GM06990 (cell line): ENCODE data around the gene TARS2.

Source experiments
- DNase-seq: peaks from one replicate; pipeline ENCODE4 v3.0.0-alpha.2; 2011; ENCODE audit not compliant: insufficient read length; ENCODE audit errors: extremely low read depth
- H3K27me3 ChIP-seq: replicated peaks from 2 replicates; pipeline ENCODE4 v1.6.0; 2011; ENCODE audit warnings: low read length; ENCODE audit not compliant: control insufficient read depth, insufficient read depth
- H3K36me3 ChIP-seq: 2 replicates; pipeline ENCODE4 v1.5.1; 2011; ENCODE audit warnings: low read length; ENCODE audit not compliant: control insufficient read depth, insufficient read depth
- H3K4me3 ChIP-seq: replicated peaks from 2 replicates; pipeline ENCODE4 v1.5.1; 2011; ENCODE audit warnings: low read depth, mild to moderate bottlenecking, control low read depth, low read length
- TF ChIP-seq, protein P1 (sequence below): IDR thresholded peaks from 2 replicates; pipeline ENCODE4 v1.5.1; 2011; ENCODE audit warnings: low read length, control low read depth, mild to moderate bottlenecking, inconsistent platforms; ENCODE audit not compliant: insufficient read depth, poor library complexity, severe bottlenecking

The TARS2 gene

DNA sequence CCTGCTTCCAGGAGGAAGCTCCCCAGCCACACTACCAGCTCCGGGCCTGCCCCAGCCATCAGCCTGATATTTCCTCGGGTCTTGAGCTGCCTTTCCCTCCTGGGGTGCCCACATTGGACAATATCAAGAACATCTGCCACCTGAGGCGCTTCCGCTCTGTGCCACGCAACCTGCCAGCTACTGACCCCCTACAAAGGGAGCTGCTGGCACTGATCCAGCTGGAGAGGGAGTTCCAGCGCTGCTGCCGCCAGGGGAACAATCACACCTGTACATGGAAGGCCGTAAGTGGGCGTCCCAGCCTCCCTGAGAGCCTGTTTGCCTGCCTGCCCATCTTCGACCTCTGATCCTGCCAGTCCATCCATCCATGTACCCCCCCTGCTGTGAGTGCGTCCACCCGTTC is 24.3 kb downstream of the TARS2 start:
- DNase-seq, result no peak
- TF ChIP-seq, protein P1, sequence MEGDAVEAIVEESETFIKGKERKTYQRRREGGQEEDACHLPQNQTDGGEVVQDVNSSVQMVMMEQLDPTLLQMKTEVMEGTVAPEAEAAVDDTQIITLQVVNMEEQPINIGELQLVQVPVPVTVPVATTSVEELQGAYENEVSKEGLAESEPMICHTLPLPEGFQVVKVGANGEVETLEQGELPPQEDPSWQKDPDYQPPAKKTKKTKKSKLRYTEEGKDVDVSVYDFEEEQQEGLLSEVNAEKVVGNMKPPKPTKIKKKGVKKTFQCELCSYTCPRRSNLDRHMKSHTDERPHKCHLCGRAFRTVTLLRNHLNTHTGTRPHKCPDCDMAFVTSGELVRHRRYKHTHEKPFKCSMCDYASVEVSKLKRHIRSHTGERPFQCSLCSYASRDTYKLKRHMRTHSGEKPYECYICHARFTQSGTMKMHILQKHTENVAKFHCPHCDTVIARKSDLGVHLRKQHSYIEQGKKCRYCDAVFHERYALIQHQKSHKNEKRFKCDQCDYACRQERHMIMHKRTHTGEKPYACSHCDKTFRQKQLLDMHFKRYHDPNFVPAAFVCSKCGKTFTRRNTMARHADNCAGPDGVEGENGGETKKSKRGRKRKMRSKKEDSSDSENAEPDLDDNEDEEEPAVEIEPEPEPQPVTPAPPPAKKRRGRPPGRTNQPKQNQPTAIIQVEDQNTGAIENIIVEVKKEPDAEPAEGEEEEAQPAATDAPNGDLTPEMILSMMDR, result no peak
- Histone ChIP-seq H3K27me3 (no peaks in the 10 kb centered on the region), H3K36me3 (peaks cover 1% of the 10 kb centered on the region), H3K4me3 (no peak overlapping the region)

DNA sequence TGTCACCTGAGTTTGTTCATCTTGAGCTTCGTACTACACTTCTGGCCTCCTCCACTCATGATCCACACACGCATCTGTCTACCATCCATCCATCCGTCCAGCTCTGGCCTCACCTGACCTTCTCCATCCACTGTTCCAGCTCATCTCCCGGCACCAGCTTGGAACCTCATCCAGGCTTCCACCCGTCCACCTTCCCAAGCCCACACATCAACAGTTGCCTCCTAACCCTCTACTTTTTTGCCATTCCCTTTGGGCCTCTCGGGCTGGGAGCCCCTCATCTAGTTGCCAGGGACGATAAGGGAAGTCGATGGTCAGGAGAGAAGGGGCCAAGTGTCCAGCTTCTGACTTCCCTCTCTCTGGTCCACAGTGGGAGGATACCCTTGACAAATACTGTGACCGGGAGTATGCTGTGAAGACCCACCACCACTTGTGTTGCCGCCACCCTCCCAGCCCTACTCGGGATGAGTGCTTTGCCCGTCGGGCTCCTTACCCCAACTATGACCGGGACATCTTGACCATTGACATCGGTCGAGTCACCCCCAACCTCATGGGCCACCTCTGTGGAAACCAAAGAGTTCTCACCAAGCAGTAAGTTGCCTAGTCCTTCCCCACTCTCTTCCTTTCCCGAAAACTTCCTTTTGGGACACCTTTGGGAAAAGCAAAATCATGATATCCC is 24.9 kb downstream of the TARS2 start:
- H3K27me3 ChIP-seq, result no peaks in the 10 kb centered on the region
- no peaks in the 10 kb centered on the region; the same call in none of the 2 replicates for H3K36me3 ChIP-seq
- TF ChIP-seq, protein P1, result no peak
- H3K4me3 ChIP-seq, result no peak overlapping the region
- DNase-seq, result no peak

DNA sequence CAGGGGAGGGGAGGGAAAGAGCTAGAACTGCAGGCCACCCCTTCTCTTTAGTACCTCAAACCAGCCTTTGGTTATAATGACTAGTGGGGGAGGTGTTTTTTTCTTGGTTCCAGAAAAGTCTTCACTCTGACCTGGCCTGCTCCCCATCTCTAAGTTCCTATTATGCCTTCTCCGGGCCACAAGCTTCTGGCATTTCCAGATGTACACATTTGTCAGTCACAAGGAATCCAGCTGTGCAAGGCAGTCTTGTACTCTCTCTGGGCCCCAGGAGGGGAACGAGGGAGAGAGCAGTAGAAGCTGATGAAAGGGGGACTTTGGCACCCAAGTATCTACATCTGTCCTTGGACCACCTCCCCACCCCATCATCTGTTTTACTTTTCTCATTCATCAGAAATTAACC is 25.6 kb downstream of the TARS2 start:
- H3K36me3 ChIP-seq, result no peaks in the 10 kb centered on the region; the same call in none of the 2 replicates
- DNase-seq, result no peak
- H3K27me3 ChIP-seq, result no peaks in the 10 kb centered on the region
- TF ChIP-seq, protein P1, result no peak
- H3K4me3 ChIP-seq, result no peak overlapping the region

DNA sequence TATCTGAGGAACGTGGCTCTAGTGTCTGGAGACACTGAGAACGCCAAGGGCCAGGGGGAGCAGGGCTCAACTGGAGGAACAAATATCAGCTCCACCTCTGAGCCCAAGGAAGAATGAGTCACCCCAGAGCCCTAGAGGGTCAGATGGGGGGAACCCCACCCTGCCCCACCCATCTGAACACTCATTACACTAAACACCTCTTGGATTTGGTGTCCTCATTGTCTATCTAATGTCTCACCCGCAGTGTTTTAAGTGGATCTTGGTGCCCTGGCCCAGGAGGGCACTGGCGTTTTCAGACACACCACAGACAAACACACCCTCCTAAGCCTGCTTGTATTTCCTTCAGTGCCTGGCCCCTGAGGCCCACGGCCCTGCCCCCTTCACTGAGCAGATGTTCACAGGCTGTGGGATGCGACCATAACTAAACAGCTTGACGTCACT is 26.2 kb downstream of the TARS2 start:
- TF ChIP-seq, protein P1, result no peak
- H3K36me3 ChIP-seq, result no peaks in the 10 kb centered on the region; the same call in none of the 2 replicates
- no peak for DNase-seq
- H3K27me3 ChIP-seq, result no peaks in the 10 kb centered on the region
- H3K4me3 ChIP-seq, result no peak overlapping the region

DNA sequence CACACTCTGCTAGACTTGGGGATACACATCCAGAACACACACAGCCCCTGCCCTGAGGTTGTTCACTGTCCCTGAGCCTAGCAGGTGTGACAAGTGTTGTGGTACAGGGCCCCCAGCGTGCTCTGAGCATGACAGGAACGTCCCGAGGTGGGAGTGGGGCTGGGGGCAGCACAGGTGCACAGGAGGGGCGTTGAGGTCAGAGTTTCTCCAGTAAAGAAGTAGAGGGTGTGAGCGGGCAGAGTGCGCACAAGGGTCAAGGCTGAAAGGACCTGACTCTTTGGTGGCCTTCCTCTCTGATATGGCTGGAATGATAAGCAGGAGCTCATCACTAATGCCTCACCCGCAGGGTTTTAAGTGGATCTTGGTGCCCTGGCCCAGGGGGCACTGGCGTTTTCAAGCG is 27.0 kb downstream of the TARS2 start:
- no peak overlapping the region for H3K4me3 ChIP-seq
- no peaks in the 10 kb centered on the region; the same call in none of the 2 replicates for H3K36me3 ChIP-seq
- TF ChIP-seq, protein P1, result no peak
- DNase-seq, result no peak
- H3K27me3 ChIP-seq, result no peaks in the 10 kb centered on the region
